Stimulated activated naive CD8-positive, alpha-beta T cell treated with anti-CD3 and anti-CD28 coated beads, Interleukin-15, amount 100 ng/mL, for 72 hours (primary cell): ENCODE data around the gene SLFN5.
"Not testable (repeated sequence)": the region's sequence is repeated elsewhere in the genome, so short reads cannot be mapped to it uniquely, and the experiment has no call there.

Experiments used
- ATAC-seq: fragments of 150-1000 bp; cut with Tn5 transposase; 2 replicates; pipeline ENCODE4 v1.10.0; 2021; ENCODE audit warnings: mild to moderate bottlenecking, moderate library complexity
- DNase-seq, 2 donors: peaks; one replicate each; pipeline ENCODE4 v3.0.0; 2021 to 2022
- H3K27ac Mint-ChIP-seq, 2 donors: one replicate each; pipeline ENCODE4 v1.8.0; 2022; ENCODE audit warnings: mild to moderate bottlenecking in 2 of 2, mixed read lengths in 2 of 2, moderate library complexity in 2 of 2
- H3K27me3 Mint-ChIP-seq: one replicate; pipeline ENCODE4 v1.8.0; 2022; ENCODE audit warnings: mixed read lengths
- H3K4me1 Mint-ChIP-seq: one replicate; pipeline ENCODE4 v1.8.0; 2022; ENCODE audit warnings: mild to moderate bottlenecking, mixed read lengths
- H3K4me3 Mint-ChIP-seq, 2 donors: one replicate each; pipeline ENCODE4 v1.8.0; 2022; ENCODE audit warnings: mild to moderate bottlenecking in 2 of 2, mixed read lengths in 2 of 2, moderate library complexity in 1 of 2
- H3K9me3 Mint-ChIP-seq, 2 donors: one replicate each; pipeline ENCODE4 v1.8.0; 2022; ENCODE audit warnings: mixed read lengths in 2 of 2

The SLFN5 gene

GRCh38 chr17:35242805-35243560 lies at the start of gene SLFN5:
SLFN5 (plus strand) TSS chr17:35243072; CDS start chr17:35258691, 15,619 bp downstream.
- no peaks in the 10 kb centered on the region for H3K27me3 Mint-ChIP-seq
- ATAC-seq (peak; percentile 75), DNase-seq (peak; percentile 94 to 96)
- H3K9me3 Mint-ChIP-seq = no peaks in the 10 kb centered on the region
- H3K4me3 Mint-ChIP-seq = peak within 1 kb of the TSS; percentile 99 to 100
- peak within 1 kb of the TSS; percentile 100 for H3K27ac Mint-ChIP-seq
- peaks cover 75% of the 10 kb centered on the region for H3K4me1 Mint-ChIP-seq

GRCh38 chr17:35194001-35194400 lies 48.9 kb upstream of the SLFN5 start, which contains the start of gene SLC35G3:
SLC35G3 (minus strand) TSS chr17:35194393; CDS start chr17:35194307, 86 bp downstream.
- peaks cover 7 to 15% of the 10 kb centered on the region in 2 donors for H3K9me3 Mint-ChIP-seq
- not testable (repeated sequence) for DNase-seq, H3K27me3 Mint-ChIP-seq, ATAC-seq
- H3K4me3 Mint-ChIP-seq = peak within 1 kb of the TSS; percentile 68 to 76
- H3K4me1 Mint-ChIP-seq = peaks cover 47% of the 10 kb centered on the region
- peak within 1 kb of the TSS; percentile 85 to 94 for H3K27ac Mint-ChIP-seq

GRCh38 chr17:35195062-35195461 lies 47.8 kb upstream of the SLFN5 start:
- peaks cover 47% of the 10 kb centered on the region for H3K4me1 Mint-ChIP-seq
- not testable (repeated sequence) for H3K4me3 Mint-ChIP-seq, DNase-seq, H3K27ac Mint-ChIP-seq, H3K27me3 Mint-ChIP-seq, ATAC-seq
- H3K9me3 Mint-ChIP-seq = peaks cover 15 to 26% of the 10 kb centered on the region in 2 donors

- H3K4me3 Mint-ChIP-seq, ATAC-seq, H3K4me1 Mint-ChIP-seq, H3K27ac Mint-ChIP-seq, DNase-seq, H3K27me3 Mint-ChIP-seq: not testable (repeated sequence)
- H3K9me3 Mint-ChIP-seq = peaks cover 23 to 50% of the 10 kb centered on the region in 2 donors
Observed at GRCh38 chr17:35202582-35202981, 40.3 kb upstream of the SLFN5 start.

- peak overlapping the region; percentile 53 to 56 for H3K4me3 Mint-ChIP-seq
- H3K27ac Mint-ChIP-seq = peak overlapping the region in 1 of 2 donors; percentile 42
- H3K9me3 Mint-ChIP-seq = no peaks in the 10 kb centered on the region
- peaks cover 71% of the 10 kb centered on the region for H3K4me1 Mint-ChIP-seq
- DNase-seq (no peak), ATAC-seq (no peak)
- H3K27me3 Mint-ChIP-seq = no peaks in the 10 kb centered on the region
Observed at GRCh38 chr17:35210741-35211140, 32.1 kb upstream of the SLFN5 start.

- DNase-seq (no peak), ATAC-seq (peak; percentile 41)
- Mint-ChIP-seq H3K27me3 (no peaks in the 10 kb centered on the region), H3K27ac (peak overlapping the region; percentile 93), H3K4me1 (peaks cover 82% of the 10 kb centered on the region), H3K4me3 (peak overlapping the region; percentile 84), H3K9me3 (no peaks in the 10 kb centered on the region)
Observed at GRCh38 chr17:35212668-35213067, 30.2 kb upstream of the SLFN5 start.

GRCh38 chr17:35213412-35213940 lies 29.4 kb upstream of the SLFN5 start:
- DNase-seq = no peak
- ATAC-seq = no peak
- H3K27me3 Mint-ChIP-seq = no peaks in the 10 kb centered on the region
- no peaks in the 10 kb centered on the region for H3K9me3 Mint-ChIP-seq
- peak overlapping the region; percentile 84 for H3K4me3 Mint-ChIP-seq
- H3K27ac Mint-ChIP-seq = peak overlapping the region; percentile 91 to 93
- peaks cover 87% of the 10 kb centered on the region for H3K4me1 Mint-ChIP-seq

GRCh38 chr17:35214192-35214591 lies 28.7 kb upstream of the SLFN5 start:
- H3K9me3 Mint-ChIP-seq = no peaks in the 10 kb centered on the region
- peak; percentile 81 for ATAC-seq
- H3K4me3 Mint-ChIP-seq = peak overlapping the region; percentile 84
- H3K4me1 Mint-ChIP-seq = peaks cover 87% of the 10 kb centered on the region
- peak; percentile 40 to 42 for DNase-seq
- peak overlapping the region; percentile 93 to 99 for H3K27ac Mint-ChIP-seq
- no peaks in the 10 kb centered on the region for H3K27me3 Mint-ChIP-seq

- no peaks in the 10 kb centered on the region for H3K27me3 Mint-ChIP-seq
- H3K4me1 Mint-ChIP-seq = peaks cover 87% of the 10 kb centered on the region
- ATAC-seq = peak; percentile 76
- H3K9me3 Mint-ChIP-seq = no peaks in the 10 kb centered on the region
- peak overlapping the region; percentile 93 to 99 for H3K27ac Mint-ChIP-seq
- peak overlapping the region; percentile 84 for H3K4me3 Mint-ChIP-seq
- DNase-seq = peak; percentile 52 to 56
Observed at GRCh38 chr17:35214631-35215273, 28.1 kb upstream of the SLFN5 start.

GRCh38 chr17:35217107-35217506 lies 25.8 kb upstream of the SLFN5 start:
- H3K27me3 Mint-ChIP-seq = no peaks in the 10 kb centered on the region
- DNase-seq (no peak), ATAC-seq (no peak)
- H3K4me3 Mint-ChIP-seq = peak overlapping the region; percentile 14 to 17
- peaks cover 7 to 10% of the 10 kb centered on the region in 2 donors for H3K9me3 Mint-ChIP-seq
- H3K27ac Mint-ChIP-seq = no peak overlapping the region
- H3K4me1 Mint-ChIP-seq = peaks cover 74% of the 10 kb centered on the region

GRCh38 chr17:35218915-35219314 lies 24.0 kb upstream of the SLFN5 start:
- no peak for ATAC-seq
- no peaks in the 10 kb centered on the region for H3K27me3 Mint-ChIP-seq
- H3K9me3 Mint-ChIP-seq = peaks cover 16 to 18% of the 10 kb centered on the region in 2 donors
- peak overlapping the region; percentile 70 to 71 for H3K4me3 Mint-ChIP-seq
- peak overlapping the region; percentile 76 to 89 for H3K27ac Mint-ChIP-seq
- H3K4me1 Mint-ChIP-seq = peaks cover 56% of the 10 kb centered on the region
- DNase-seq = no peak

GRCh38 chr17:35222452-35222851 lies 20.4 kb upstream of the SLFN5 start:
- Mint-ChIP-seq H3K27me3 (no peaks in the 10 kb centered on the region), H3K9me3 (peaks cover 16 to 23% of the 10 kb centered on the region in 2 donors), H3K4me1 (peaks cover 43% of the 10 kb centered on the region), H3K27ac (no peak overlapping the region), H3K4me3 (no peak overlapping the region)
- DNase-seq (no peak), ATAC-seq (no peak)

GRCh38 chr17:35224436-35224835 lies 18.4 kb upstream of the SLFN5 start:
- Mint-ChIP-seq H3K27me3 (no peaks in the 10 kb centered on the region), H3K9me3 (peaks cover 16 to 23% of the 10 kb centered on the region in 2 donors), H3K4me3 (no peak overlapping the region), H3K4me1 (peaks cover 36% of the 10 kb centered on the region), H3K27ac (no peak overlapping the region)
- DNase-seq = no peak
- ATAC-seq = no peak

- DNase-seq (no peak), ATAC-seq (no peak)
- Mint-ChIP-seq H3K4me1 (peaks cover 59% of the 10 kb centered on the region), H3K27ac (no peak overlapping the region), H3K4me3 (no peak overlapping the region), H3K27me3 (no peaks in the 10 kb centered on the region), H3K9me3 (peaks cover 17 to 23% of the 10 kb centered on the region in 2 donors)
Observed at GRCh38 chr17:35227546-35227945, 15.3 kb upstream of the SLFN5 start.

- ATAC-seq (no peak), DNase-seq (no peak)
- H3K27me3 Mint-ChIP-seq = no peaks in the 10 kb centered on the region
- H3K4me1 Mint-ChIP-seq = peaks cover 69% of the 10 kb centered on the region
- no peak overlapping the region for H3K4me3 Mint-ChIP-seq
- H3K27ac Mint-ChIP-seq = no peak overlapping the region
- peaks cover 5 to 16% of the 10 kb centered on the region in 2 donors for H3K9me3 Mint-ChIP-seq
Observed at GRCh38 chr17:35229638-35230037, 13.2 kb upstream of the SLFN5 start.

GRCh38 chr17:35234315-35234714 lies 8.6 kb upstream of the SLFN5 start:
- ATAC-seq, H3K27ac Mint-ChIP-seq, H3K4me3 Mint-ChIP-seq, DNase-seq, H3K27me3 Mint-ChIP-seq: not testable (repeated sequence)
- peaks cover 5 to 16% of the 10 kb centered on the region in 2 donors for H3K9me3 Mint-ChIP-seq
- peaks cover 95% of the 10 kb centered on the region for H3K4me1 Mint-ChIP-seq
